A673 (cell line): Measurements from ENCODE around the gene DNAJA4. TPM values are rescaled to one million over a fixed set of nuclear protein-coding genes. Genes with fewer than 3 reads are reported as not detected.

Source experiments
- BruUV-seq: library from RNA; stranded (reverse); fragments of 400-500 nt; replicated peaks from 2 replicates; lab custom pipeline; 2021; lab: Mats Ljungman, UMichigan
- CTCF ChIA-PET: fragments of 300-600 bp; sonication (Branson Sonifier 250); formaldehyde crosslinking; loops from one replicate; lab custom pipeline; 2022; ENCODE audit warnings: antibody characterized with exemption; lab: Charles Lee
- POLR2A ChIA-PET: fragments of 300-600 bp; sonication (Branson Sonifier 250); formaldehyde crosslinking; loops from one replicate; lab custom pipeline; 2022; ENCODE audit warnings: antibody characterized with exemption; ENCODE audit not compliant: low non-redundant PET; lab: Charles Lee
- DNase-seq: peaks from one replicate; pipeline ENCODE4 v3.0.0-alpha.2; 2015; ENCODE audit warnings: low spot score
- H3K27ac ChIP-seq: fragments of 200-600 bp; sonication (generic); 2 replicates; pipeline ENCODE4 v1.5.1; 2016; ENCODE audit warnings: mixed run types, low read depth, mild to moderate bottlenecking, mixed read lengths, antibody characterized with exemption, low read length; ENCODE audit not compliant: poor library complexity, severe bottlenecking
- H3K27me3 ChIP-seq: fragments of 200-600 bp; sonication (generic); replicated peaks from 2 replicates; pipeline ENCODE4 v1.6.1; 2017; ENCODE audit warnings: mixed run types, low read depth, mild to moderate bottlenecking, mixed read lengths, antibody characterized with exemption, low read length; ENCODE audit not compliant: insufficient read depth, poor library complexity
- H3K36me3 ChIP-seq: fragments of 200-600 bp; sonication (generic); 2 replicates; pipeline ENCODE4 v1.6.1; 2016; ENCODE audit warnings: mixed run types, mild to moderate bottlenecking, mixed read lengths, antibody characterized with exemption, low read length; ENCODE audit not compliant: insufficient read depth, poor library complexity, severe bottlenecking
- H3K4me1 ChIP-seq: fragments of 200-600 bp; sonication (generic); 2 replicates; pipeline ENCODE4 v1.6.1; 2017; ENCODE audit warnings: mixed run types, mild to moderate bottlenecking, mixed read lengths, antibody characterized with exemption, low read length; ENCODE audit not compliant: insufficient read depth, poor library complexity, severe bottlenecking
- H3K4me3 ChIP-seq: fragments of 200-600 bp; sonication (generic); 2 replicates; pipeline ENCODE4 v1.5.1; 2016; ENCODE audit warnings: low read depth, mixed run types, mild to moderate bottlenecking, mixed read lengths, low read length; ENCODE audit not compliant: poor library complexity, severe bottlenecking
- H3K9me3 ChIP-seq: fragments of 200-600 bp; sonication (generic); 2 replicates; pipeline ENCODE4 v1.6.1; 2016; ENCODE audit warnings: mixed run types, low read depth, mild to moderate bottlenecking, mixed read lengths, antibody characterized with exemption, low read length; ENCODE audit not compliant: poor library complexity, severe bottlenecking
- CTCF ChIP-seq: fragments of 300-800, 200-600 bp; sonication (generic); conservative IDR thresholded peaks from 2 replicates; pipeline ENCODE4 v1.5.1; 2017; ENCODE audit warnings: low read depth, mild to moderate bottlenecking, antibody characterized with exemption, low read length, moderate library complexity, mixed read lengths
- EZH2 ChIP-seq: fragments of 200-600 bp; sonication (generic); IDR thresholded peaks from 2 replicates; pipeline ENCODE4 v1.6.1; 2017; ENCODE audit warnings: borderline replicate concordance, low read depth, mild to moderate bottlenecking, mixed read lengths, antibody characterized with exemption, low read length; ENCODE audit not compliant: poor library complexity, severe bottlenecking
- intact Hi-C: fragments of 100-400 bp; cut with micrococcal nuclease; formaldehyde crosslinking; loops from one replicate; pipeline ENCODE4 v1.10.0; 2022; ENCODE audit not compliant: unreplicated experiment
- total RNA-seq: library from RNA; stranded (reverse); gene quantifications from 2 replicates; pipeline ENCODE4 v1.2.3, GENCODE V29; 2021

The DNAJA4 gene
- total RNA-seq, 1 experiment from 2014 or later: 15.7 TPM

GRCh38 chr15:78225783-78226541 is 38.4 kb upstream of the DNAJA4 start:
- H3K9me3 ChIP-seq: no peaks in the 10 kb centered on the region

GRCh38 chr15:78228356-78228996 is 35.9 kb upstream of the DNAJA4 start:
- intact Hi-C loops: no loop called here
- H3K27me3 ChIP-seq: no peaks in the 10 kb centered on the region

More at GRCh38 chr15:78225783-78226541, 38.4 kb upstream of the DNAJA4 start:
- no TSS peak for BruUV-seq
- H3K27ac ChIP-seq: no peak overlapping the region
- no peaks in the 10 kb centered on the region for H3K36me3 ChIP-seq
- ChIA-PET CTCF (interaction anchor here (0.6 kb wide), 1 partner anchor 15 kb away, joined by 3 read pairs; no protein-coding TSS in a partner anchor), POLR2A (no interaction called here)
- no peak overlapping the region for H3K4me3 ChIP-seq
- TF ChIP-seq CTCF: no peak
- TF ChIP-seq EZH2: no peak
- DNase-seq: no peak
- no peaks in the 10 kb centered on the region for H3K27me3 ChIP-seq
- intact Hi-C loops: no loop called here
- H3K4me1 ChIP-seq: peaks cover 5% of the 10 kb centered on the region

More at GRCh38 chr15:78228356-78228996, 35.9 kb upstream of the DNAJA4 start:
- Histone ChIP-seq H3K36me3 (no peaks in the 10 kb centered on the region), H3K9me3 (no peaks in the 10 kb centered on the region), H3K4me3 (no peak overlapping the region), H3K4me1 (no peaks in the 10 kb centered on the region), H3K27ac (no peak overlapping the region)
- BruUV-seq: no TSS peak
- CTCF ChIA-PET: no interaction called here
- DNase-seq: no peak
- TF ChIP-seq CTCF (no peak), EZH2 (no peak)
- POLR2A ChIA-PET: no interaction called here
